Stomach (tissue), 9 donors: ENCODE data around the gene ZDHHC3. TPM values are rescaled to one million over a fixed set of nuclear protein-coding genes. Genes with fewer than 3 reads are reported as not detected.

Source experiments
- DNase-seq, 2 donors: peaks; one replicate each; pipeline versions ENCODE4 v3.0.0 to v3.0.0-alpha.2; 2013 to 2019
- H3K27ac ChIP-seq, 5 donors: fragments of 200-600 bp in 4 of 5; sonication (generic) in 4 of 5; one replicate each; pipeline ENCODE4 v1.5.1; 2013 to 2019; ENCODE audit warnings: mild to moderate bottlenecking in 1 of 5, moderate library complexity in 1 of 5
- H3K27me3 ChIP-seq, 3 donors: fragments of 200-600 bp; sonication (generic); one replicate each; pipeline ENCODE4 v1.5.1; 2017 to 2019; ENCODE audit warnings: mixed run types in 1 of 3
- H3K36me3 ChIP-seq, 4 donors: fragments of 200-600 bp; sonication (generic); 1 replicate in 3 of 4; 2 replicates in 1 of 4; pipeline ENCODE4 v1.5.1; 2016 to 2019
- H3K4me1 ChIP-seq, 4 donors: fragments of 200-600 bp; sonication (generic); one replicate each; pipeline ENCODE4 v1.5.1; 2016 to 2019
- H3K4me3 ChIP-seq, 4 donors: fragments of 200-600 bp; sonication (generic) in 3 of 4; one replicate each; pipeline ENCODE4 v1.5.1; 2016 to 2019; ENCODE audit warnings: mild to moderate bottlenecking in 1 of 4
- H3K9me3 ChIP-seq, 4 donors: fragments of 200-600 bp; sonication (generic); one replicate each; pipeline ENCODE4 v1.5.1; 2016 to 2019
- CTCF ChIP-seq, 7 experiments: fragments of 450-650 bp in 4 of 7; fragments of 200-600 bp in 3 of 7; sonication (generic) in 3 of 7; IDR thresholded peaks; one replicate each; pipeline ENCODE4 v1.5.1; 2016 to 2019; ENCODE audit warnings: antibody characterized with exemption in 7 of 7, control low read depth in 2 of 7, mild to moderate bottlenecking in 1 of 7
- EP300 ChIP-seq: sonication (generic); formaldehyde crosslinking; IDR thresholded peaks from one replicate; pipeline ENCODE4 v1.6.1; 2017; ENCODE audit warnings: antibody characterized with exemption
- POLR2A ChIP-seq, 4 donors: fragments of 450-650 bp; IDR thresholded peaks; one replicate each; pipeline ENCODE4 v1.6.1; 2016; ENCODE audit warnings: antibody characterized with exemption in 4 of 4, control low read depth in 2 of 4, mild to moderate bottlenecking in 1 of 4, moderate library complexity in 1 of 4
- POLR2AphosphoS5 ChIP-seq, 3 donors: sonication (generic); formaldehyde crosslinking; IDR thresholded peaks; one replicate each; pipeline ENCODE4 v1.6.1; 2016; ENCODE audit warnings: antibody characterized with exemption in 3 of 3
- WGBS, 5 donors: extraction: QIAGEN DNeasy Blood & Tissue Kit in 3 of 5; methylation state at CpG; one replicate each; pipeline versions ENCODE4 v1.1.5 to v1.1.7; 2013 to 2018; 5-methylcytosine and 5-hydroxymethylcytosine counted together
- intact Hi-C: fragments of 100-400 bp; cut with DNase I; formaldehyde crosslinking; loops from one replicate; pipeline ENCODE4 v1.15.1; 2023; ENCODE audit warnings: low total_unique reads
- polyA plus RNA-seq, 3 donors: library from polyadenylated mRNA; stranded (reverse); fragments of 200-250 nt; gene quantifications; one replicate each; pipeline ENCODE4 v1.2.3, GENCODE V29; 2013
- total RNA-seq, 5 donors: library from RNA; depleted of rRNA; stranded (reverse); fragments of >200 nt; gene quantifications; one replicate each; pipeline versions ENCODE4 v1.1.0 to v1.2.3, GENCODE V29; 2014 to 2016
- donor health status: healthy with polysubstance abuse.
- donor health status: Bipolar disorder and iron deficiency.
- donor health status: healthy.

The ZDHHC3 gene
- total and polyA plus RNA-seq, 8 donors = 29.8 to 140 (median 77.6) TPM

- Histone ChIP-seq H3K4me1 (peaks cover 12 to 30% (median 15%) of the 10 kb centered on the region in 4 donors), H3K4me3 (no peak overlapping the region), H3K27me3 (no peaks in the 10 kb centered on the region), H3K27ac (peak overlapping the region in 1 of 5 donors; percentile 25), H3K9me3 (no peaks in the 10 kb centered on the region), H3K36me3 (peaks cover 10 to 87% (median 78%) of the 10 kb centered on the region in 4 donors)
- intact Hi-C loops = no loop called here
- 30 to 59% (median 50%) methylated on average over 2 of the region's 2 CpGs for WGBS, 5 donors
- TF ChIP-seq EP300 (no peak), POLR2AphosphoS5 (IDR thresholded peaks at IDR 0.05) (no peak), CTCF (IDR thresholded peaks at IDR 0.05) (no peak), POLR2A (IDR thresholded peaks at IDR 0.05) (no peak)
- DNase-seq = peak; percentile 59 to 65
These were observed 23.8 kb upstream of the ZDHHC3 start for GRCh38 chr3:44999782-45000181.

GRCh38 chr3:44996556-44996969 is 20.6 kb upstream of the ZDHHC3 start:
- Histone ChIP-seq H3K4me3 (no peak overlapping the region), H3K27me3 (no peaks in the 10 kb centered on the region), H3K36me3 (peaks cover 14 to 67% (median 51%) of the 10 kb centered on the region in 4 donors), H3K4me1 (peaks cover 30 to 57% (median 34%) of the 10 kb centered on the region in 4 donors), H3K27ac (peak overlapping the region in 1 of 5 donors; percentile 3), H3K9me3 (no peaks in the 10 kb centered on the region)
- DNase-seq = no peak
- 48 to 69% (median 58%) methylated on average over 3 of the region's 3 CpGs for WGBS, 5 donors
- no peak for TF ChIP-seq POLR2AphosphoS5 (IDR thresholded peaks at IDR 0.05)
- TF ChIP-seq EP300 = no peak
- TF ChIP-seq POLR2A (IDR thresholded peaks at IDR 0.05) = no peak
- no peak for TF ChIP-seq CTCF (IDR thresholded peaks at IDR 0.05)
- intact Hi-C loops = no loop called here

- H3K27ac ChIP-seq = peak overlapping the region in 4 of 5 donors; percentile 13 to 69 (median 56)
- TF ChIP-seq CTCF (IDR thresholded peaks at IDR 0.05) (no peak), POLR2A (IDR thresholded peaks at IDR 0.05) (no peak), POLR2AphosphoS5 (IDR thresholded peaks at IDR 0.05) (no peak), EP300 (no peak)
- H3K36me3 ChIP-seq = peaks cover 15 to 67% (median 51%) of the 10 kb centered on the region in 4 donors
- no peaks in the 10 kb centered on the region for H3K9me3 ChIP-seq
- intact Hi-C loops = no loop called here
- no peak overlapping the region for H3K4me3 ChIP-seq
- no peaks in the 10 kb centered on the region for H3K27me3 ChIP-seq
- peak; percentile 37 to 83 for DNase-seq
- H3K4me1 ChIP-seq = peaks cover 30 to 60% (median 34%) of the 10 kb centered on the region in 4 donors
- 63 to 79% (median 75%) methylated on average over 7 to 8 of the region's 8 CpGs for WGBS, 5 donors
These were observed 19.3 kb upstream of the ZDHHC3 start for GRCh38 chr3:44995142-44995770.

GRCh38 chr3:44993471-44994205 is 17.7 kb upstream of the ZDHHC3 start:
- peaks cover 30 to 63% (median 42%) of the 10 kb centered on the region in 4 donors for H3K4me1 ChIP-seq
- intact Hi-C loops = no loop called here

More at GRCh38 chr3:44993471-44994205, 17.7 kb upstream of the ZDHHC3 start:
- Histone ChIP-seq H3K27ac (peak overlapping the region; percentile 54 to 73 (median 69)), H3K9me3 (no peaks in the 10 kb centered on the region), H3K36me3 (peaks cover 16 to 63% (median 51%) of the 10 kb centered on the region in 4 donors), H3K27me3 (no peaks in the 10 kb centered on the region), H3K4me3 (no peak overlapping the region)
- TF ChIP-seq EP300 (no peak), POLR2A (IDR thresholded peaks at IDR 0.05) (no peak), POLR2AphosphoS5 (IDR thresholded peaks at IDR 0.05) (peak in 2 of 3 donors; percentile 7 to 60), CTCF (IDR thresholded peaks at IDR 0.05) (no peak)
- DNase-seq = no peak
